Natural killer cell (primary cell): ENCODE results near the gene CPZ. TPM values are rescaled to one million over a fixed set of nuclear protein-coding genes. Genes with fewer than 3 reads are reported as not detected.

ENCODE experiments used
- ATAC-seq, 3 donors: fragments of 150-1000 bp in 2 of 3; fragments of 200-7000 bp in 1 of 3; cut with Tn5 transposase; 1 replicate in 1 of 3; 2 replicates in 2 of 3; pipeline ENCODE4 v1.10.0; 2021; ENCODE audit warnings: mild to moderate bottlenecking in 2 of 3, moderate library complexity in 2 of 3
- DNase-seq, 2 donors: peaks; one replicate each; pipeline versions ENCODE4 v3.0.0 to v3.0.0-alpha.2; 2013 to 2021; ENCODE audit warnings: mixed read lengths in 1 of 2
- H3K27ac ChIP-seq: one replicate; pipeline ENCODE4 v1.5.1; 2013; ENCODE audit warnings: mild to moderate bottlenecking, low read length
- H3K27me3 ChIP-seq: one replicate; pipeline ENCODE4 v1.6.1; 2013; ENCODE audit warnings: low read length; ENCODE audit not compliant: control insufficient read depth, insufficient read depth
- H3K36me3 ChIP-seq: one replicate; pipeline ENCODE4 v1.6.1; 2013; ENCODE audit warnings: low read length; ENCODE audit not compliant: control insufficient read depth, insufficient read depth
- H3K4me1 ChIP-seq: one replicate; pipeline ENCODE4 v1.6.1; 2013; ENCODE audit warnings: low read length; ENCODE audit not compliant: control insufficient read depth, insufficient read depth
- H3K4me3 ChIP-seq: one replicate; pipeline ENCODE4 v1.5.1; 2013; ENCODE audit warnings: low read length
- H3K9me3 ChIP-seq: one replicate; pipeline ENCODE4 v1.6.1; 2013; ENCODE audit warnings: low read length; ENCODE audit not compliant: control insufficient read depth, insufficient read depth
- H3K27ac Mint-ChIP-seq, 2 donors: one replicate each; pipeline ENCODE4 v1.8.0; 2022; ENCODE audit warnings: mild to moderate bottlenecking in 2 of 2, mixed read lengths in 2 of 2, moderate library complexity in 1 of 2
- H3K27me3 Mint-ChIP-seq, 2 donors: one replicate each; pipeline ENCODE4 v1.8.0; 2022; ENCODE audit warnings: low read depth in 2 of 2, mixed read lengths in 2 of 2
- H3K36me3 Mint-ChIP-seq: one replicate; pipeline ENCODE4 v1.8.0; 2022; ENCODE audit warnings: mixed read lengths
- H3K4me1 Mint-ChIP-seq, 2 donors: one replicate each; pipeline ENCODE4 v1.8.0; 2022; ENCODE audit warnings: mixed read lengths in 2 of 2
- H3K4me3 Mint-ChIP-seq: one replicate; pipeline ENCODE4 v1.8.0; 2022; ENCODE audit warnings: mild to moderate bottlenecking, moderate library complexity, mixed read lengths
- H3K9me3 Mint-ChIP-seq, 2 donors: one replicate each; pipeline ENCODE4 v1.8.0; 2022; ENCODE audit warnings: mixed read lengths in 2 of 2
- CTCF ChIP-seq: fragments of 200-600 bp; IDR thresholded peaks from one replicate; pipeline ENCODE4 v1.8.0; 2022; ENCODE audit warnings: antibody characterized with exemption
- WGBS: methylation state at CpG from one replicate; pipeline ENCODE4 v1.1.7; 2013; ENCODE audit warnings: missing lambda C conversion rate; ENCODE audit not compliant: insufficient coverage; 5-methylcytosine and 5-hydroxymethylcytosine counted together
- intact Hi-C: fragments of 100-400 bp; cut with micrococcal nuclease; formaldehyde crosslinking; loops from one replicate; pipeline ENCODE4 v1.14.2; 2022
- total RNA-seq, 4 donors: library from RNA; stranded (reverse); fragments of 120-200 nt in 1 of 4; gene quantifications; one replicate each; pipeline versions ENCODE4 v1.2.3 to v1.2.4, GENCODE V29; 2013 to 2022

CPZ gene
- total RNA-seq, 3 donors from 2014 or later (not counting 1 experiment from before 2014, with no cell fraction given) = not detected

GRCh38 chr4:8639777-8640720 is 47.5 kb downstream of the CPZ start:
- H3K36me3 ChIP-seq = no peaks in the 10 kb centered on the region
- H3K9me3 ChIP-seq = no peaks in the 10 kb centered on the region
- DNase-seq = no peak
- TF ChIP-seq CTCF = no peak
- ATAC-seq = no peak
- H3K4me1 ChIP-seq = no peaks in the 10 kb centered on the region
- intact Hi-C loops = no loop called here
- Mint-ChIP-seq H3K4me1 (no peaks in the 10 kb centered on the region), H3K27ac (no peak overlapping the region), H3K4me3 (no peak overlapping the region), H3K27me3 (peaks cover 0 to 21% of the 10 kb centered on the region in 2 donors), H3K36me3 (no peaks in the 10 kb centered on the region), H3K9me3 (no peaks in the 10 kb centered on the region)
- H3K4me3 ChIP-seq = no peak overlapping the region
- no peaks in the 10 kb centered on the region for H3K27me3 ChIP-seq
- no peak overlapping the region for H3K27ac ChIP-seq
- WGBS = 83% methylated on average over 26 of the region's 26 CpGs

GRCh38 chr4:8640816-8641215 is 48.3 kb downstream of the CPZ start:
- peaks cover 0 to 21% of the 10 kb centered on the region in 2 donors for H3K27me3 Mint-ChIP-seq

GRCh38 chr4:8641256-8641655 is 48.7 kb downstream of the CPZ start:
- H3K36me3 Mint-ChIP-seq = no peaks in the 10 kb centered on the region
- WGBS = 90% methylated on average over 15 of the region's 15 CpGs
- Histone ChIP-seq H3K27me3 (no peaks in the 10 kb centered on the region), H3K4me3 (no peak overlapping the region), H3K9me3 (no peaks in the 10 kb centered on the region), H3K27ac (no peak overlapping the region), H3K4me1 (no peaks in the 10 kb centered on the region), H3K36me3 (no peaks in the 10 kb centered on the region)
- ATAC-seq (no peak), DNase-seq (no peak)
- no peaks in the 10 kb centered on the region for H3K9me3 Mint-ChIP-seq
- H3K4me3 Mint-ChIP-seq = no peak overlapping the region
- intact Hi-C loops = no loop called here
- H3K27me3 Mint-ChIP-seq = peaks cover 0 to 21% of the 10 kb centered on the region in 2 donors
- no peak overlapping the region for H3K27ac Mint-ChIP-seq
- TF ChIP-seq CTCF = no peak
- no peaks in the 10 kb centered on the region for H3K4me1 Mint-ChIP-seq

More at GRCh38 chr4:8640816-8641215, 48.3 kb downstream of the CPZ start:
- no peak overlapping the region for H3K27ac ChIP-seq
- no peak overlapping the region for H3K4me3 ChIP-seq
- H3K36me3 Mint-ChIP-seq = no peaks in the 10 kb centered on the region
- DNase-seq (no peak), ATAC-seq (no peak)
- H3K27ac Mint-ChIP-seq = no peak overlapping the region
- intact Hi-C loops = no loop called here
- no peaks in the 10 kb centered on the region for H3K9me3 ChIP-seq
- no peaks in the 10 kb centered on the region for H3K4me1 Mint-ChIP-seq
- no peaks in the 10 kb centered on the region for H3K36me3 ChIP-seq
- TF ChIP-seq CTCF = no peak
- 87% methylated on average over 11 of the region's 11 CpGs for WGBS
- H3K4me3 Mint-ChIP-seq = no peak overlapping the region
- H3K9me3 Mint-ChIP-seq = no peaks in the 10 kb centered on the region
- no peaks in the 10 kb centered on the region for H3K4me1 ChIP-seq
- H3K27me3 ChIP-seq = no peaks in the 10 kb centered on the region
